GM23338 (cell line): Measurements from ENCODE around the gene WDR54.

Source experiments
- CREB1 ChIP-seq: fragments of 250-450 bp; sonication (Bioruptor Pico); IDR thresholded peaks from 2 replicates; pipeline ENCODE4 v1.5.0; 2020; ENCODE audit warnings: low read depth, mild to moderate bottlenecking, moderate library complexity
- EZH2 ChIP-seq: fragments of 200-600 bp; sonication (generic); IDR thresholded peaks from one replicate; pipeline ENCODE4 v1.8.0; 2017; ENCODE audit warnings: antibody characterized with exemption, mild to moderate bottlenecking, low read depth; ENCODE audit not compliant: unreplicated experiment
- EZH2phosphoT487 ChIP-seq: fragments of 200-600 bp; sonication (generic); IDR thresholded peaks from one replicate; pipeline ENCODE4 v1.8.1; 2018; ENCODE audit warnings: antibody characterized with exemption; ENCODE audit not compliant: unreplicated experiment
- JUNB ChIP-seq: IDR thresholded peaks from one replicate; pipeline ENCODE4 v1.6.1; 2016; ENCODE audit warnings: antibody characterized with exemption; ENCODE audit not compliant: unreplicated experiment
- NANOG ChIP-seq: IDR thresholded peaks from 2 replicates; pipeline ENCODE4 v1.6.1; 2016; ENCODE audit warnings: antibody characterized with exemption, borderline replicate concordance
- POLR2AphosphoS5 ChIP-seq: IDR thresholded peaks from 2 replicates; pipeline ENCODE4 v1.6.1; 2016; ENCODE audit warnings: antibody characterized with exemption, low read depth
- STAT1 ChIP-seq: IDR thresholded peaks from one replicate; pipeline ENCODE4 v1.6.1; 2016; ENCODE audit warnings: antibody characterized with exemption; ENCODE audit not compliant: unreplicated experiment
- ZNF114 ChIP-seq: fragments of 250-450 bp; sonication (Bioruptor Pico); IDR thresholded peaks from 2 replicates; pipeline ENCODE4 v1.5.0; 2020; ENCODE audit warnings: mild to moderate bottlenecking, moderate library complexity
- ZNF331 ChIP-seq: fragments of 250-450 bp; sonication (Bioruptor Pico); IDR thresholded peaks from 2 replicates; pipeline ENCODE4 v1.5.0; 2020; ENCODE audit warnings: low read depth, mild to moderate bottlenecking, moderate library complexity
- TF ChIP-seq, protein P1 (sequence below), 2 experiments: fragments of 200-600 bp in 1 of 2; sonication (generic) in 1 of 2; conservative IDR thresholded peaks; 2 replicates each; pipeline versions ENCODE4 v1.5.1 to v1.6.1; 2016 to 2017; ENCODE audit warnings: antibody characterized with exemption in 2 of 2, low read depth in 2 of 2, mild to moderate bottlenecking in 2 of 2, moderate library complexity in 1 of 2
- TF ChIP-seq, protein P2 (sequence below): IDR thresholded peaks from one replicate; pipeline ENCODE4 v1.6.1; 2018; ENCODE audit warnings: antibody characterized with exemption; ENCODE audit not compliant: unreplicated experiment
- TF ChIP-seq, protein P3 (sequence below): IDR thresholded peaks from 2 replicates; pipeline ENCODE4 v1.6.1; 2016; ENCODE audit warnings: antibody characterized with exemption

DNA sequence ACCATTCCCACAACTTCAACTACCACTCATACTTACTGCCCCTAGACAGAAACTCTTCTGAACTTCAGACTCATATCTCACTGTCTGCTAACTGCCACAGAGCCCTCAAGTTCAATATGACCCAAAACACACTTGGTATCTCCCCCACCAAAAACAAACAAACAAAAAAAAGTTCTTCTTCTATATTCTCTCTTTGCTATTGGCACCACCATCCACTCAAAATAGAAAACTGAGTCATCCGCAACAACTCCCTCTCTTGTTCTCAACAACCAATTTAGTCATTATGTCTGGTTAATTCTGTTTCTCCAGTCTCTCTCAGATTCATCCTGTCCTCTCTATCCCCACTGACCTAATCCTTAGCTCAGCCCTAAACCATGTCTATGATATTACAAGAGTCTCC lies 34.2 kb upstream of the WDR54 start:
- TF ChIP-seq, protein P1, sequence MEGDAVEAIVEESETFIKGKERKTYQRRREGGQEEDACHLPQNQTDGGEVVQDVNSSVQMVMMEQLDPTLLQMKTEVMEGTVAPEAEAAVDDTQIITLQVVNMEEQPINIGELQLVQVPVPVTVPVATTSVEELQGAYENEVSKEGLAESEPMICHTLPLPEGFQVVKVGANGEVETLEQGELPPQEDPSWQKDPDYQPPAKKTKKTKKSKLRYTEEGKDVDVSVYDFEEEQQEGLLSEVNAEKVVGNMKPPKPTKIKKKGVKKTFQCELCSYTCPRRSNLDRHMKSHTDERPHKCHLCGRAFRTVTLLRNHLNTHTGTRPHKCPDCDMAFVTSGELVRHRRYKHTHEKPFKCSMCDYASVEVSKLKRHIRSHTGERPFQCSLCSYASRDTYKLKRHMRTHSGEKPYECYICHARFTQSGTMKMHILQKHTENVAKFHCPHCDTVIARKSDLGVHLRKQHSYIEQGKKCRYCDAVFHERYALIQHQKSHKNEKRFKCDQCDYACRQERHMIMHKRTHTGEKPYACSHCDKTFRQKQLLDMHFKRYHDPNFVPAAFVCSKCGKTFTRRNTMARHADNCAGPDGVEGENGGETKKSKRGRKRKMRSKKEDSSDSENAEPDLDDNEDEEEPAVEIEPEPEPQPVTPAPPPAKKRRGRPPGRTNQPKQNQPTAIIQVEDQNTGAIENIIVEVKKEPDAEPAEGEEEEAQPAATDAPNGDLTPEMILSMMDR (conservative IDR thresholded peaks at IDR 0.05; ENCODE audit: low read depth in 2 of 2): no peak
- no peak for TF ChIP-seq ZNF331 (CRISPR knock-in tag)
- TF ChIP-seq, protein P2, sequence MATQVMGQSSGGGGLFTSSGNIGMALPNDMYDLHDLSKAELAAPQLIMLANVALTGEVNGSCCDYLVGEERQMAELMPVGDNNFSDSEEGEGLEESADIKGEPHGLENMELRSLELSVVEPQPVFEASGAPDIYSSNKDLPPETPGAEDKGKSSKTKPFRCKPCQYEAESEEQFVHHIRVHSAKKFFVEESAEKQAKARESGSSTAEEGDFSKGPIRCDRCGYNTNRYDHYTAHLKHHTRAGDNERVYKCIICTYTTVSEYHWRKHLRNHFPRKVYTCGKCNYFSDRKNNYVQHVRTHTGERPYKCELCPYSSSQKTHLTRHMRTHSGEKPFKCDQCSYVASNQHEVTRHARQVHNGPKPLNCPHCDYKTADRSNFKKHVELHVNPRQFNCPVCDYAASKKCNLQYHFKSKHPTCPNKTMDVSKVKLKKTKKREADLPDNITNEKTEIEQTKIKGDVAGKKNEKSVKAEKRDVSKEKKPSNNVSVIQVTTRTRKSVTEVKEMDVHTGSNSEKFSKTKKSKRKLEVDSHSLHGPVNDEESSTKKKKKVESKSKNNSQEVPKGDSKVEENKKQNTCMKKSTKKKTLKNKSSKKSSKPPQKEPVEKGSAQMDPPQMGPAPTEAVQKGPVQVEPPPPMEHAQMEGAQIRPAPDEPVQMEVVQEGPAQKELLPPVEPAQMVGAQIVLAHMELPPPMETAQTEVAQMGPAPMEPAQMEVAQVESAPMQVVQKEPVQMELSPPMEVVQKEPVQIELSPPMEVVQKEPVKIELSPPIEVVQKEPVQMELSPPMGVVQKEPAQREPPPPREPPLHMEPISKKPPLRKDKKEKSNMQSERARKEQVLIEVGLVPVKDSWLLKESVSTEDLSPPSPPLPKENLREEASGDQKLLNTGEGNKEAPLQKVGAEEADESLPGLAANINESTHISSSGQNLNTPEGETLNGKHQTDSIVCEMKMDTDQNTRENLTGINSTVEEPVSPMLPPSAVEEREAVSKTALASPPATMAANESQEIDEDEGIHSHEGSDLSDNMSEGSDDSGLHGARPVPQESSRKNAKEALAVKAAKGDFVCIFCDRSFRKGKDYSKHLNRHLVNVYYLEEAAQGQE: no peak
- TF ChIP-seq EZH2: no peak
- TF ChIP-seq JUNB: no peak
- TF ChIP-seq POLR2AphosphoS5: no peak
- TF ChIP-seq EZH2phosphoT487: no peak
- no peak for TF ChIP-seq CREB1
- no peak for TF ChIP-seq STAT1
- TF ChIP-seq ZNF114 (CRISPR knock-in tag): no peak
- TF ChIP-seq, protein P3, sequence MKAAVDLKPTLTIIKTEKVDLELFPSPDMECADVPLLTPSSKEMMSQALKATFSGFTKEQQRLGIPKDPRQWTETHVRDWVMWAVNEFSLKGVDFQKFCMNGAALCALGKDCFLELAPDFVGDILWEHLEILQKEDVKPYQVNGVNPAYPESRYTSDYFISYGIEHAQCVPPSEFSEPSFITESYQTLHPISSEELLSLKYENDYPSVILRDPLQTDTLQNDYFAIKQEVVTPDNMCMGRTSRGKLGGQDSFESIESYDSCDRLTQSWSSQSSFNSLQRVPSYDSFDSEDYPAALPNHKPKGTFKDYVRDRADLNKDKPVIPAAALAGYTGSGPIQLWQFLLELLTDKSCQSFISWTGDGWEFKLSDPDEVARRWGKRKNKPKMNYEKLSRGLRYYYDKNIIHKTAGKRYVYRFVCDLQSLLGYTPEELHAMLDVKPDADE: no peak
- TF ChIP-seq NANOG: no peak
